ENCODE results near the gene IL1F10. TPM values are rescaled to one million over a fixed set of nuclear protein-coding genes. Genes with fewer than 3 reads are reported as not detected.

IL1F10 gene
- total and polyA plus RNA-seq, 2 of the 13 experiments (the other 11 are each of a cell fraction or from before 2014, with no cell fraction given): not detected

GRCh38 chr2:113088213-113088992, 20.6 kb downstream of the IL1F10 start (continued):
- TF ChIP-seq TRIM22 (IDR thresholded peaks at IDR 0.05): no peak
- TF ChIP-seq TERF1 (CRISPR knock-in tag; IDR thresholded peaks at IDR 0.05): no peak
- no peak for TF ChIP-seq ZNF251 (CRISPR knock-in tag; IDR thresholded peaks at IDR 0.05)
- TF ChIP-seq ATM (IDR thresholded peaks at IDR 0.05; ENCODE audit: borderline replicate concordance): no peak
- TF ChIP-seq ZNF383 (CRISPR knock-in tag; IDR thresholded peaks at IDR 0.05; ENCODE audit: borderline replicate concordance): no peak
- no peak for TF ChIP-seq ZNF576 (CRISPR knock-in tag; IDR thresholded peaks at IDR 0.05)
- TF ChIP-seq ZNF556 (CRISPR knock-in tag; IDR thresholded peaks at IDR 0.05; ENCODE audit: borderline replicate concordance): no peak
- no peak for TF ChIP-seq SYNCRIP (IDR thresholded peaks at IDR 0.05; ENCODE audit: insufficient read depth, low read depth, low read length)
- TF ChIP-seq ZC3H4 (CRISPR knock-in tag; IDR thresholded peaks at IDR 0.05; ENCODE audit: borderline replicate concordance): no peak
- no peak for TF ChIP-seq ZBTB25 (CRISPR knock-in tag; IDR thresholded peaks at IDR 0.05)
- peak; percentile 79 for TF ChIP-seq NCOA2 (CRISPR knock-in tag; IDR thresholded peaks at IDR 0.05)
- TF ChIP-seq ZNF652 (CRISPR knock-in tag; IDR thresholded peaks at IDR 0.05; ENCODE audit: borderline replicate concordance, low read depth): peak; percentile 27; the same call in 1 of the 2 replicates
- TF ChIP-seq ZNF616 (CRISPR knock-in tag; IDR thresholded peaks at IDR 0.05; ENCODE audit: low read depth): no peak
- no peak for TF ChIP-seq ZNF142 (CRISPR knock-in tag; IDR thresholded peaks at IDR 0.05)
- TF ChIP-seq ZBTB46 (CRISPR knock-in tag; IDR thresholded peaks at IDR 0.05; ENCODE audit: borderline replicate concordance): no peak
- TF ChIP-seq ZNF749 (CRISPR knock-in tag; IDR thresholded peaks at IDR 0.05; ENCODE audit: borderline replicate concordance): no peak
- no peak for TF ChIP-seq ZNF589 (CRISPR knock-in tag; conservative IDR thresholded peaks at IDR 0.05)

Data from HepG2 (cell line).